ENCODE data around the gene POFUT2. TPM values are rescaled to one million over a fixed set of nuclear protein-coding genes. Genes with fewer than 3 reads are reported as not detected.

Gene POFUT2
- polyA plus RNA-seq, 2 of the 4 experiments (the other 2 are of a cell fraction), result 10.7 to 16.6 TPM

DNA sequence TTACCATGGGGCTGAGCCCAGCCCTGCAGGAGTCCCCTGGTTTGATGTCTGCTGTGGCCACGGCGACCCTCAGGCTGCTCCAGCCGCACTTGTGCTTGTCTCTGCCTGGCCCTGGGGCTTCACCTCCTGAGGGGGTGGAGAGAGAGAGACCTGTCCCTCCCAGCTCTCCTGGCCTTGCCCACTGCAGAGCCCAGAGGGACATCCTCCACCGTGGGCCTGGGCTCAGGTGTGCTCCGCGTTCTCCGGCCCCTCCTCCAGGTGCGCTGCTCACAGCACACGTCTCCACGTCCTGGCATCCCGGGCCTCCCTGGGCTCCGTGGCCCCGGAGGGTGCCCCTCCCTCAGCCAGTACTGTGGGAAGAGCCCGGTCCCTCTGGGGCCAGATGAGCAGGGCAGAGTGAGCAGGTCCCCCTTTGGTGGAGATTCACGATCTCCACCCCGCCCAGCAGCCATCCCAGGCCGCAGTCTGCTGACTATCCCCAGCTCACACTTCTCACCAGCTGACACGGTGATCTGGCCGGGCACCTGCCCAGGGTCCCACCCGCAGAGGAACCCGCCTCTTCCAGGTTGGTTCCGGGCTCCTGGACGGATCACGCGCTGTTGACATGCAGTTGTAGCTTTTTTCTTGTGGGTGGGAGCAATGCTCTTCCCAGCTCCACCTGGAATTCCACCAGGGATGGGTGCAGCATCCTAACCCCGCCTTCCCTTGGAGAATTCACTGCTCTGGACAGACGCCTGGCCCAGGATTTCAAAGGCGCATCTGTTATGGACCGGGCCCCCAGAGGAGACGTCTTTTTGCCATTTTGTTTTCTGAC lies 41.8 kb upstream of the POFUT2 start:
- DNase-seq (ENCODE audit: low read depth in 1 of 2, low spot score in 1 of 2) (peak; percentile 40 to 85), ATAC-seq (peak; percentile 56 to 68), FAIRE-seq (no peak)
- CTCF ChIA-PET, result interaction anchor here (0.7 to 2.4 kb wide), 6 partner anchors 11 to 77 kb away, joined by 3 to 9 read pairs (median 3); no protein-coding TSS in a partner anchor
- H3K27ac ChIP-seq, result peak overlapping the region; percentile 97 to 100
- peak overlapping the region; percentile 48 for H3K4me3 ChIP-seq
- POLR2A ChIA-PET, result interaction anchor here (0.8 to 1.3 kb wide), 2 partner anchors 37 to 99 kb away, joined by 3 to 8 read pairs; no protein-coding TSS in a partner anchor
- H3K9me3 ChIP-seq, result no peaks in the 10 kb centered on the region
- TF ChIP-seq RAD21 (conservative IDR thresholded peaks at IDR 0.05 in 1 of 2, IDR thresholded peaks at IDR 0.05 in 1 of 2) (0 out of 5 replicates have a peak, but pooled peaks of 1 of the 2 experiments have one; percentile 11), TP53 (CRISPR knock-in tag; IDR thresholded peaks at IDR 0.05) (no peak)
- TF ChIP-seq, protein P1, sequence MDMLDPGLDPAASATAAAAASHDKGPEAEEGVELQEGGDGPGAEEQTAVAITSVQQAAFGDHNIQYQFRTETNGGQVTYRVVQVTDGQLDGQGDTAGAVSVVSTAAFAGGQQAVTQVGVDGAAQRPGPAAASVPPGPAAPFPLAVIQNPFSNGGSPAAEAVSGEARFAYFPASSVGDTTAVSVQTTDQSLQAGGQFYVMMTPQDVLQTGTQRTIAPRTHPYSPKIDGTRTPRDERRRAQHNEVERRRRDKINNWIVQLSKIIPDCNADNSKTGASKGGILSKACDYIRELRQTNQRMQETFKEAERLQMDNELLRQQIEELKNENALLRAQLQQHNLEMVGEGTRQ (IDR thresholded peaks at IDR 0.05), result 0 out of 2 replicates have a peak, but pooled peaks have one; percentile 21
- peaks cover 87% of the 10 kb centered on the region for H3K4me1 ChIP-seq
- H3K4me2 ChIP-seq, result peak overlapping the region; percentile 79
- WGBS (ENCODE audit: missing lambda C conversion rate), result 0% methylated on average over 6 of the region's 30 CpGs

DNA sequence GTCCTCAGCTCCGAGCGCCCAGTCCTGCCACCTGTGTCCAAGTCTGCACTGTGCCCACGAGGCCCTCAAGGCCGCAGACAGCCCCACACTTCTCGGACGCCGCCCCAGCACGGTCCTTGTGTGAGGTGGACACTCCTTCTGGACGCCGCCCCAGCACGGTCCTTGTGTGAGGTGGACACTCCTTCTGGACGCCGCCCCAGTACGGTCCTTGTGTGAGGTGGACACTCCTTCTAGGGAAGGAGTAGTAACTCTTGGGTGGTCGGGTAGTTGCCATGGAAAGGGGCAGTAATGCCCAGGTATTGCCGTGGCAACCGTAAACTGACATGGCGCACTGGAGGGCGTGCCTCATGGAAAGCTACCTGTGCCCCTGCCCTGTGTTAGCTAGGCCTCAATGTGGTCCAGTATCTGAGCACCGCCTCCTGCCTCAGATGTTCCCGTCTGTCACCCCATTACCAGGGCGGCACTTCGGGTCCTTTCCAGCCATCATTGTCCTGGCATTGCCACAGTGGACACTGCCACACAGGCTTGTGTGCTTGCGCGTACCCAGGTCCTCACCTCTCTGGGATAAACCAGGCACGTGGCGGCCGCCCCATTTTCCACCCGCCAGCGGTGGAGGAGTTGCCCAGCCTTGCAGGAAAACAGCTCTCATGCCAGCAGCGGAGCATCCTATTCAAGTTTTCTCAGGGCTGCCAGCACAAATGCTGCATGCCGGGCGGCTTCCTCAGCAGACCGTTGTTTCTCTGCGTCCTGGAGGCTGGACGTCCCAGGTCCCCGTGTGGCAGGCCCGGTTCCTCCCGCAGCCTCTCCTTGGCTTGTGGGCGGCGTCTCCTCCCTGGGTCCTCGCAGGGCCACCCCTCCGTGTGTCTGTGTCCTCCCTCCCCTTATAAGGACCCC lies 40.8 kb upstream of the POFUT2 start:
- no peak for FAIRE-seq

DNA sequence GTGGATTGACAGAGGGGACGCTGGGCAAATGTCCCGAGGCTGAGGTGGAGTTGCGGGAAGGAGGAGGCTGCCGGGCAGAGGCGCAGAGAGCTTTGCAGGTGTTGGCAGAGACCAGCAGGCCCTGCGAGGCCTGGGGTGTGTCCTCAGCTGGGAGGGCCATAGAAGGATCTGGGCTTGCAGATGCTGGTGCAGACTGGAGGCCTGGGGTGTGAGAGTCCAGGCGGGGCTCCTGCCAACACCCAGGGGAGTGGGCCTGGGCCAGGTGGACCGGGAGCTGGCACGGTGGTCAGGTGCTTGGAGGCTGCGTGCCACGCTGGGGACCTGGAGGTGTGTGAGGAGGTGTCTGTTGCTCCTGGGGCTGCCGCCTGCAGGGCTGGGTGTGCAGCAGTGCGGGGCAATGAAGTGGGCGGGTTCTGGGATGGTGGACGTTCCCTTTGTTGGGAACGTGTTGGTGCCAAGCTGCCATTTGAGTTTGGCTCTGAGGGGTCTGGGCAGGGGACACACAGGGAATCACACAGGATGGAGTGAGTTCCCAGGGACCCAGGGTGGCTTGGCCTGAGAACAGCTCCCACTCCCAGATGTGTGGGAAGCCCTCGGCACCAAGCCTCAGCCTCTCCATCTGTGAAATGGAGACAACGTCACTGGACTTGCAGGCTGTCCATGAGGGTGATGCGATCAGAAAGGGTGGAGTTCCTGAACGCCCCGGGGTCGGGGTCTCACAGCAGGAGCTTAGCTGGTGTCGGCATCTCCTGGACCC lies 39.9 kb upstream of the POFUT2 start:
- H3K27ac ChIP-seq, result peak overlapping the region; percentile 97 to 100; a peak in 5 of 6 replicates
- no peak for FAIRE-seq
- no peak for DNase-seq (ENCODE audit: low read depth in 1 of 2, low spot score in 1 of 2)
- CTCF ChIA-PET, result interaction anchor here (1.3 to 2.4 kb wide), 3 partner anchors 10 to 35 kb away, joined by 3 to 9 read pairs (median 8); no protein-coding TSS in a partner anchor
- no peaks in the 10 kb centered on the region for H3K9me3 ChIP-seq
- peak overlapping the region; percentile 79; the same call in 1 of the 3 replicates for H3K4me2 ChIP-seq
- no peak overlapping the region for H3K4me3 ChIP-seq
- TF ChIP-seq MYC (IDR thresholded peaks at IDR 0.05; ENCODE audit: borderline replicate concordance, low read length), result no peak
- TF ChIP-seq POLR2A (IDR thresholded peaks at IDR 0.05; ENCODE audit: low read length), result no peak
- no peak for TF ChIP-seq PHF8 (IDR thresholded peaks at IDR 0.05; ENCODE audit: borderline replicate concordance, low read depth)
- no peak for TF ChIP-seq NFE2L2 (conservative IDR thresholded peaks at IDR 0.05; ENCODE audit: low read length)
- no peak for TF ChIP-seq ZFP36 (IDR thresholded peaks at IDR 0.05; ENCODE audit: borderline replicate concordance, partially characterized antibody)
- TF ChIP-seq KDM1A (IDR thresholded peaks at IDR 0.05; ENCODE audit: low read depth), result no peak
- TF ChIP-seq SREBF2 (IDR thresholded peaks at IDR 0.05), result no peak
- TF ChIP-seq KDM5A (IDR thresholded peaks at IDR 0.05), result no peak
- TF ChIP-seq, protein P2, sequence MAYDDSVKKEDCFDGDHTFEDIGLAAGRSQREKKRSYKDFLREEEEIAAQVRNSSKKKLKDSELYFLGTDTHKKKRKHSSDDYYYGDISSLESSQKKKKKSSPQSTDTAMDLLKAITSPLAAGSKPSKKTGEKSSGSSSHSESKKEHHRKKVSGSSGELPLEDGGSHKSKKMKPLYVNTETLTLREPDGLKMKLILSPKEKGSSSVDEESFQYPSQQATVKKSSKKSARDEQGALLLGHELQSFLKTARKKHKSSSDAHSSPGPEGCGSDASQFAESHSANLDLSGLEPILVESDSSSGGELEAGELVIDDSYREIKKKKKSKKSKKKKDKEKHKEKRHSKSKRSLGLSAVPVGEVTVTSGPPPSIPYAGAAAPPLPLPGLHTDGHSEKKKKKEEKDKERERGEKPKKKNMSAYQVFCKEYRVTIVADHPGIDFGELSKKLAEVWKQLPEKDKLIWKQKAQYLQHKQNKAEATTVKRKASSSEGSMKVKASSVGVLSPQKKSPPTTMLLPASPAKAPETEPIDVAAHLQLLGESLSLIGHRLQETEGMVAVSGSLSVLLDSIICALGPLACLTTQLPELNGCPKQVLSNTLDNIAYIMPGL (CRISPR knock-in tag; IDR thresholded peaks at IDR 0.05; ENCODE audit: borderline replicate concordance), result no peak
- TF ChIP-seq BHLHE40 (IDR thresholded peaks at IDR 0.05; ENCODE audit: low read depth, low read length), result no peak
- no peak for TF ChIP-seq EHMT2 (IDR thresholded peaks at IDR 0.05; ENCODE audit: low read depth)
- no peak for TF ChIP-seq RFX5 (IDR thresholded peaks at IDR 0.05)
- POLR2A ChIA-PET, result no interaction called here
- no peak for ATAC-seq
- peaks cover 87% of the 10 kb centered on the region for H3K4me1 ChIP-seq
- WGBS (ENCODE audit: missing lambda C conversion rate), result 85% methylated on average over 13 of the region's 23 CpGs

More for the DNA sequence above, 40.8 kb upstream of the POFUT2 start:
- CTCF ChIA-PET, result interaction anchor here (0.9 to 2.4 kb wide), 4 partner anchors 11 to 78 kb away, joined by 3 to 9 read pairs (median 6); no protein-coding TSS in a partner anchor
- 95% methylated on average over 21 of the region's 43 CpGs for WGBS (ENCODE audit: missing lambda C conversion rate)
- Histone ChIP-seq H3K4me3 (peak overlapping the region; percentile 48), H3K27ac (peak overlapping the region; percentile 97 to 100), H3K9me3 (no peaks in the 10 kb centered on the region), H3K4me1 (peaks cover 87% of the 10 kb centered on the region), H3K4me2 (peak overlapping the region; percentile 79)
- TF ChIP-seq, protein P3, sequence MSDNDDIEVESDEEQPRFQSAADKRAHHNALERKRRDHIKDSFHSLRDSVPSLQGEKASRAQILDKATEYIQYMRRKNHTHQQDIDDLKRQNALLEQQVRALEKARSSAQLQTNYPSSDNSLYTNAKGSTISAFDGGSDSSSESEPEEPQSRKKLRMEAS (IDR thresholded peaks at IDR 0.05), result 0 out of 2 replicates have a peak, but pooled peaks have one; percentile 31
- TF ChIP-seq, protein P1 (IDR thresholded peaks at IDR 0.05), result no peak
- DNase-seq (ENCODE audit: low read depth in 1 of 2, low spot score in 1 of 2) (no peak), ATAC-seq (no peak)
- POLR2A ChIA-PET, result no interaction called here
